Adrenal gland (tissue), 12 donors: Measurements from ENCODE around the gene CDC42EP4. TPM values are rescaled to one million over a fixed set of nuclear protein-coding genes. Genes with fewer than 3 reads are reported as not detected.

Experiments used
- DNase-seq, 7 donors: peaks; one replicate each; pipeline ENCODE4 v3.0.0-alpha.2; 2019 to 2020
- H3K27ac ChIP-seq, 5 donors: fragments of 200-600 bp; sonication (generic) in 4 of 5; 1 replicate in 3 of 5; 2 replicates in 2 of 5; pipeline versions ENCODE4 v1.5.1 to v1.8.0; 2016 to 2020; ENCODE audit warnings: mild to moderate bottlenecking in 1 of 5
- H3K27me3 ChIP-seq: fragments of 200-600 bp; 2 replicates; pipeline ENCODE4 v1.8.0; 2021
- H3K36me3 ChIP-seq, 2 donors: fragments of 200-600 bp; replicated peaks in 1 of 2; 1 replicate in 1 of 2; 2 replicates in 1 of 2; pipeline versions ENCODE4 v1.5.1 to v1.8.0; 2018 to 2022
- H3K4me1 ChIP-seq, 2 donors: fragments of 200-600 bp; replicated peaks in 1 of 2; 1 replicate in 1 of 2; 2 replicates in 1 of 2; pipeline versions ENCODE4 v1.5.1 to v1.8.0; 2018 to 2021
- H3K4me3 ChIP-seq, 4 donors: fragments of 200-600 bp; sonication (generic) in 3 of 4; one replicate each; pipeline ENCODE4 v1.5.1; 2016 to 2018
- H3K9me3 ChIP-seq, 3 donors: fragments of 200-600 bp; sonication (generic) in 1 of 3; replicated peaks in 1 of 3; 1 replicate in 2 of 3; 2 replicates in 1 of 3; pipeline versions ENCODE4 v1.5.1 to v1.8.0; 2016 to 2021
- CTCF ChIP-seq, 6 experiments: fragments of 450-650 bp in 4 of 6; fragments of 200-600 bp in 2 of 6; sonication (generic) in 1 of 6; IDR thresholded peaks; 1 replicate in 5 of 6; 2 replicates in 1 of 6; pipeline versions ENCODE4 v1.5.1 to v1.8.0; 2016 to 2021; ENCODE audit warnings: antibody characterized with exemption in 6 of 6, mild to moderate bottlenecking in 2 of 6, moderate library complexity in 1 of 6
- POLR2A ChIP-seq, 2 donors: fragments of 450-650 bp; IDR thresholded peaks; one replicate each; pipeline ENCODE4 v1.6.1; 2017; ENCODE audit warnings: antibody characterized with exemption in 2 of 2, mild to moderate bottlenecking in 2 of 2, moderate library complexity in 1 of 2
- WGBS, 4 donors: extraction: QIAGEN DNeasy Blood & Tissue Kit in 2 of 4; methylation state at CpG; one replicate each; pipeline versions ENCODE4 v1.1.5 to v1.1.7; 2013 to 2017; 5-methylcytosine and 5-hydroxymethylcytosine counted together
- intact Hi-C, 2 donors: fragments of 100-400 bp; cut with DNase I; formaldehyde crosslinking; loops; one replicate each; pipeline versions ENCODE4 v1.14.1 to v1.15.0; 2022 to 2023
- polyA plus RNA-seq, 3 donors: library from polyadenylated mRNA; stranded (reverse); fragments of 200-250 nt in 2 of 3; fragments of 350-450 nt in 1 of 3; fragmentation: Illumina TruSeq in 1 of 3; extraction: RNeasy Lipid Tissue Mini Kit (QIAGEN cat#74804) in 1 of 3; gene quantifications; one replicate each; pipeline ENCODE4 v1.2.3, GENCODE V29; 2013 to 2014
- total RNA-seq, 9 donors: library from RNA; depleted of rRNA in 4 of 9; stranded (reverse); fragments of >200 nt in 4 of 9; fragments of 120-200 nt in 1 of 9; fragmentation: NEBNext Ultra II Directional in 1 of 9; extraction: Animal tissue kit (Norgen Biotek cat#: 25700) in 1 of 9; gene quantifications; one replicate each; pipeline versions ENCODE4 v1.1.0 to v1.2.4, GENCODE V29; 2013 to 2023
- donor health status: healthy with polysubstance abuse.
- donor health status: Bipolar disorder and iron deficiency.
- donor health status: DM: yes; HTN: yes; CAD: no.
- donor health status: DM: no; HTN: no; CAD: no.
- donor health status: DM: no; HTN: no; CAD: no.
- donor health status: DM: yes; HTN: yes; CAD: no.

CDC42EP4 gene
- total and polyA plus RNA-seq, 12 donors: 24.4 to 172 (median 96.5) TPM

DNA sequence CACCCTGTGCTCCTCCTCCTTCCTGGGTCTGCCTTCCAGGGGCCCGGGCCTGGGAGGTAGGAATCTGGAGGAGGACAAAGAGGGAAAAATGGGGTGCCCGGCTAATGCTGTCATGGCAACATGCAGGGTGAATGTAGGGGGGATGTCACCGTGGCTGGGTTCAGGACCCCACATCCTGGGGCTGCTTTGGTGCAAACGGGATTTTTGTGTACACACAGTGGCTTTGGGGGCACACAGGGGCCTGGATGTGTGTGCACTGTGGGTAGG lies 37.0 kb upstream of the CDC42EP4 start:
- peak overlapping the region in 2 of 5 donors; percentile 54 to 58 for H3K27ac ChIP-seq
- WGBS, 4 donors: 56 to 66% (median 61%) methylated on average over 4 of the region's 4 CpGs

GRCh38 chr17:73348018-73348828 lies 36.4 kb upstream of the CDC42EP4 start:
- intact Hi-C loops: no loop called here
- peak overlapping the region in 2 of 5 donors; percentile 54 to 58 for H3K27ac ChIP-seq
- H3K4me1 ChIP-seq: no peaks in the 10 kb centered on the region
- no peak for DNase-seq
- no peak overlapping the region for H3K4me3 ChIP-seq
- TF ChIP-seq POLR2A (IDR thresholded peaks at IDR 0.05): no peak
- H3K36me3 ChIP-seq: no peaks in the 10 kb centered on the region
- WGBS, 4 donors: 82 to 88% (median 83%) methylated on average over 14 to 19 of the region's 19 CpGs
- H3K27me3 ChIP-seq: no peaks in the 10 kb centered on the region
- H3K9me3 ChIP-seq: no peaks in the 10 kb centered on the region

More for the DNA sequence above, 37.0 kb upstream of the CDC42EP4 start:
- intact Hi-C loops: no loop called here
- no peak overlapping the region for H3K4me3 ChIP-seq
- DNase-seq: no peak
- H3K36me3 ChIP-seq: no peaks in the 10 kb centered on the region
- no peaks in the 10 kb centered on the region for H3K4me1 ChIP-seq
- no peaks in the 10 kb centered on the region for H3K27me3 ChIP-seq
- TF ChIP-seq CTCF (IDR thresholded peaks at IDR 0.05) (no peak), POLR2A (IDR thresholded peaks at IDR 0.05) (no peak)
- no peaks in the 10 kb centered on the region for H3K9me3 ChIP-seq

DNA sequence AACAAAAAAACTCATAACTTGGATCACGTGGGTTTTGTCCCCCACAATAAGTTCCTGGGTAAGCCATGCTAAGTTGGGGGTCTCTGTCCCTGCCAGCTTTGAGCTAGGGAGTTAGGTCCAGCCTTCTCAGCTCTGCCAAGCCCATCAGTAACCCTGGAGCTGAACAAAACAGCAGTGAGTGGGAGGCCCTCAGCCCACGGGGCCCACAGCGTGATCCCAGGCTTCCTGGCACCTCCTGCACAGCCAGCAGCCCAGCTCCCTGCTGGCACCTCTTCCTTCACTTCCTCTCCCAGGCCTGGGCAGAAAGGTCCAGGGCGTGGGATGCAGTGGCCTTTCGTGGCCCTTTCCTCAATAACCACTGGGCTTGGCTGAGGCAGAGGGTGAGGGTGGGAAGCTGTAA lies 35.5 kb upstream of the CDC42EP4 start:
- peak overlapping the region in 1 of 5 donors; percentile 34 for H3K27ac ChIP-seq
- H3K4me1 ChIP-seq: peaks cover 0 to 7% of the 10 kb centered on the region in 2 donors
- no peaks in the 10 kb centered on the region for H3K36me3 ChIP-seq
- H3K27me3 ChIP-seq: no peaks in the 10 kb centered on the region
- WGBS, 4 donors: 53 to 60% (median 58%) methylated on average over 4 to 5 of the region's 5 CpGs
- no peak overlapping the region for H3K4me3 ChIP-seq
- DNase-seq: no peak
- no peak for TF ChIP-seq POLR2A (IDR thresholded peaks at IDR 0.05)
- no peak for TF ChIP-seq CTCF (IDR thresholded peaks at IDR 0.05)
- intact Hi-C loops: no loop called here
- H3K9me3 ChIP-seq: no peaks in the 10 kb centered on the region

DNA sequence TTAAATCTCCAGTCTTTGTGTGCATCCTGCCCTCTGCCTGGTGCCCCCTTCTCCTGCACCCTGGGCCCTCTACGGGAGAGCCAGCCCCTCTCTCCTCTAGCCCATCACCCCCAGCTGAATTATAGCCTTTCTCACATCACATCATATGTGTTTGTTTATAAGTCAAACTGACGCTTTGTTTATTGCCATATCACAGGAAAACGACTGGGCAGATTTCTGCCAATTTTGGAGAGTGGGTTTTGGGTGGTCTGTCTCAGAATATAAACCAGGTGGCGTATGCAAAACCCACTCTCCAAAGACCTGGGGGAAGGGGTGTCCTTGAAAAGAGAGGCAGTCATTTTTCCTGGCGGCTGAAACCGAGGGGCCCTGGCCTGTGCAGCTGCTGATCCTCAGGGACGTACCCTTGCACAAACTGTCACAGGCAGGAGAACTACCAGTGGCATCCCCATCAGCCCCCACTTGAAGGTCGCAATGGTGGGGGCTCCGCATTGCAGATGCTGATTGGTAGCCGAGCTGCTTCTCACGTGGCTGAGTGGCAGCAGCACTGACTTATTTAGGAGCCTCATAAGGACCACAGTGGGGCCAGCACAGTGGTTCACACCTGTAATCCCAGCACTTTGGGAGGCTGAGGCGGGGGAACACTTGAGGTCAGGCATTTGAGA lies 34.8 kb upstream of the CDC42EP4 start:
- 68 to 71% (median 70%) methylated on average over 9 to 12 of the region's 12 CpGs for WGBS, 4 donors

More for the DNA sequence above, 34.8 kb upstream of the CDC42EP4 start:
- no peak for DNase-seq
- Histone ChIP-seq H3K27ac (peak overlapping the region in 1 of 5 donors; percentile 34), H3K27me3 (no peaks in the 10 kb centered on the region), H3K4me1 (peaks cover 0 to 14% of the 10 kb centered on the region in 2 donors), H3K9me3 (no peaks in the 10 kb centered on the region), H3K36me3 (no peaks in the 10 kb centered on the region), H3K4me3 (no peak overlapping the region)
- TF ChIP-seq POLR2A (IDR thresholded peaks at IDR 0.05) (no peak), CTCF (IDR thresholded peaks at IDR 0.05) (no peak)
- intact Hi-C loops: no loop called here
